Measurements from ENCODE around the gene WNT9A.

Gene WNT9A

DNA sequence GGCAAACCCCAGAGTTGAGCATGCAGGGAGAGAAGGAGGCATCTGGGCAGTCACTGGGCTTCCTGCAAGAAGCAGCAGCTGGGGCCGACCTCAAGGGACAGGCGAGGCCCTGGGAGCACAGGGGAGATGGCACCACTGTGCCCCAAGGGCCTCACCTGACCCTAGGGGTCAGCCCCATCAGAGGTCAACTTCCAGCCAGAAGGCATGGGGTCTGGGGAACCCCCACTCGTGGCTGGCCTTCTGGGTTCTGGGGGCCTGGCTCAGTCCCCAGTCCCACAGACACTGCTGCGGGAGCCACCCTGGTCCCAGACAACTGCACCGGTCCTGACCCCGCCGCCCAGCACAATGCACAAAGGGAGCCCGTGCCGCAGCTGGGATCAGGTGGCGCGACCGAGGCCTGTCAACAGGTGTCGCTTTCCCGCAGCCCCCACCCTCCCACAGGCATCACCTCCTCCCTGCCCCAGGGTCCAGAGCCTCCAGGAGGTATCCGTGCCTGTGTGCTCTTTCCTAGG, 6.2 kb downstream of the WNT9A start:
- DNase-seq (ENCODE audit: low read depth): no peak

- no peak for DNase-seq (ENCODE audit: low read depth)
Observed at GRCh38 chr1:227940791-227941241, 6.9 kb downstream of the WNT9A start.

- no peak for DNase-seq (ENCODE audit: low read depth)
Observed at GRCh38 chr1:227939791-227940771, 7.7 kb downstream of the WNT9A start.

DNA sequence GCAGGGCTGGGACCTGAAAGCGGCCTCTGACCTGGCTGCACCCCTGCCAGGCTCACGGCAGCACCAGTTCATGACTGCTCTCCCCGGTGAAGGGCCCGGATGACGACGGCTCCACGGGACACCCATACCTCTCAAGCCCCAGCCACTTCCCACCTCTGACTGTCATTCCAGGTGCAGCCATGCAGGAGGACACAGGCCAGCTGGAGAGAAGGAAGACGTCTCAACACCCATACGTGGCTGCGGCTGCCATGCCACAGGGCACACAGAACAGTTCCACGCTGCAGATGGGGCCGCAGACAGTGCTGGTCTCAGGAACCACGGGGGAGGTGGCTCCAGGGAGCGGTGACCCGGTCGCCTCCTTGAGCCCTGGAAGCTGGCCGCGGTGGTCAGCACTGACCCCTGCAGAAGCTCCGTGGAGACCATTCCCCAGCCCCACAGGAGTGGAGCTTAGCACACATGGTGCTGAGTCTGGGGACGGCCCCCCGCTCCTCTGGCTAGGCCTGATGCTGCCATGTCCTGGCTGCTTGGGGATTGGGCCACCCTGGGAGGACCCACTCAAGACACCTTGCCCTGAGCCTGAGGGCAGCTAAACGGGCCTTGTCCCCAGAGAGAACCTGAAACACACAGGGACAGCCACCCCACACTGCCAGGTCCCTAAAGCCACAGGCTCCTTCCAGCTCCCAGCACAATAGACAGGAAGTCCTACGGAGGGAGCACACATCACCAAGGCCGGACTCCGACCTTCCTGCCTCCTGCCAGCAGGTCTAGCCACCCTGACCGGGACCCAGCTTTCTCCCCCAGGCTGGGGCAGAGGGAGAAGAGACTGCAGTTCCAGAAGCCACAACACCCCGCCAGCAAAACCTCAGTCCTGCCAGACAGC, 8.6 kb downstream of the WNT9A start:
- no peak for DNase-seq (ENCODE audit: low read depth)

GRCh38 chr1:227938276-227938675, 9.5 kb downstream of the WNT9A start:
- DNase-seq (ENCODE audit: low read depth): no peak

DNA sequence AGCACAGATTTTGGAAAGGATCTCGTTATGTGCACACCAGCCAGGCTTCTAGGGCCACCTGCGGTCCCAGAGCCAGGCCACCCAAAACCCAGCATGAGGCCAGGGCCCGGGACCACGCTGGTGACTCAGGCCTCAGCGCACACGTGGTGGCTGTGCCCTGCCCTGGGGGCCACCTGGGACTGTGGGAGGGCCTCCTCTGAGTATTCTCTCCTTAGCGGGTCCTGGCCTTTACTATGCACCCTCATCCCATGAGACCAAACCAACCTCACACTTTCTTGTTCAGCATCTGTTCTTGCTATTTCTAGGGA, 9.9 kb downstream of the WNT9A start:
- DNase-seq (ENCODE audit: low read depth): no peak

DNA sequence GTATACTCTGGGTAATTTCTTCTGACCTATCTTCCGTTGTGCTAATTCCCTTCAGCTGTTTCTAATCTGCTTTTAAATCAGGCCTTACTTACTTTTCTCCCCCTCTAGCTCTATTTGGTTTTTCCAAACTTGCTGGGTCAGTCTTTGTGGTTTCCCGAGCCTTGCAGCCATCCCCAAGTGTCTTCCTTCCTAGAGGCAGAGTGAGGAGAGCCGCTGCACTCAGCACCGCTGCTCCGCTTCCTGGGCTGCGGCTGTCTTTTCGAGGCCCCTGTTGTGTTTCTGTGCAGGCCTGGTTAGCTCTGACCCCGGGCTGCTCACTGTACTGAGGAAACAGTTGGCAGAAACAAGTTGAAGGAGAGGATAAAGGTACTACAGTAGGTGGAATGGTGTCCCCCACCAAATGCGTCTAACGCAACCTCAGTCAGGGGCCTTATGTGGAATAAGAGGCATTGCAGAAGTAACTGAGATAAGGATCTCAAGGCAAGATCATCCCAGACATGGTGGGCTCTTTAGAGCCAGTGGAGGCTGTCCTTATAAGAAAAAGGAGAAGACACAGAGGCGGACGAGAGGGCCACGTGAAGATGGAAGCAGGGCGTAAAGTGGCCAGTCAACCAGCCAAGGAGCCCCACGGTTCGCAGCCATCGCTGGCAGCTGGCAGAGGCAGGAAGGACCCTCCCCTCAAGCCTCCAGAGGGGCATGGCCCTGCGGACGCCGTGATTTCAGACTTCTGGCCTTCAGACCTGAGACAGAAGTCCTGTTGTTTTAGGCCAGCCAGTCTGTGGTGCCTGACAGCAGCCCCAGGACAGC, 10.5 kb downstream of the WNT9A start:
- no peak for DNase-seq (ENCODE audit: low read depth)

- no peak for DNase-seq (ENCODE audit: low read depth)
Observed at GRCh38 chr1:227935826-227936225, 11.9 kb downstream of the WNT9A start.

DNA sequence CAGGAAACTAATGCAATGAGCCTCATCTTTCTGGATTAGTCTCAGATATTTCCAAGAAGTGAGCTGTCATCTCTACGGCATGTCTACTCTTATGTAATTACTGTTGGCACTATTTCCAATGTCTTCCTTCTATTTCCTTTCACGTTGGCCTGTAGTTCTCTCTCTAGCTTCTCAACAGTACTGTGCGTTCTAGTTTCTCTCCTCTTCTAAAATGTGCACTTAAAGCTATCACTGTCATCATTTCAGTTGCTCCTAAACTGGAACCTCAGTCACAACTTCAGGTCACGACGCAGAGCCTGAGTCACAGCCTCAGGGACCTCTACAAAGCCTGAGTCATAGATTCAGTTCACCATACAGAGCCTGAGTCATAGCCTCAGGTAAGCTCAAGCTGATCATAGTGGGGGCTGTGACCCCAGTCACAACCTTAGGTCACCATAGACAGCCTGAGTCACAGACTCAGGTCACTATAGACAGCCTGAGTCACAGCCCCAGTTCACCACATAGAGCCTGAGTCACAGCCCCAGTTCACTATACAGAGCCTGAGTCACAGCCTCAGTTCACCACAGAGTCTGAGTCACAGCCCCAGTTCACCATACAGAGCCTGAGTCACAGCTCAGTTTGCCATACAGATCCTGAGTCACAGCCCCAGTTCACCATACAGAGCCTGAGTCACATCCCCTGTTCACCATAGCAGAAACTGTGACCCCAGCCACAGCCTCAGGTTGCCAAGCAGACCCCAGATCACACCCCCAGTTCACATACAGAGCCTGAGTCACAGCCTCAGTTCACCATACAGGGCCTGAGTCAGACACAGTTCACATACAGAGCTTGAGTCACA, 13.0 kb downstream of the WNT9A start:
- peak; percentile 21 for DNase-seq (ENCODE audit: low read depth)

- DNase-seq (ENCODE audit: low read depth): no peak
Observed at GRCh38 chr1:227929751-227930472, 17.8 kb downstream of the WNT9A start.

DNA sequence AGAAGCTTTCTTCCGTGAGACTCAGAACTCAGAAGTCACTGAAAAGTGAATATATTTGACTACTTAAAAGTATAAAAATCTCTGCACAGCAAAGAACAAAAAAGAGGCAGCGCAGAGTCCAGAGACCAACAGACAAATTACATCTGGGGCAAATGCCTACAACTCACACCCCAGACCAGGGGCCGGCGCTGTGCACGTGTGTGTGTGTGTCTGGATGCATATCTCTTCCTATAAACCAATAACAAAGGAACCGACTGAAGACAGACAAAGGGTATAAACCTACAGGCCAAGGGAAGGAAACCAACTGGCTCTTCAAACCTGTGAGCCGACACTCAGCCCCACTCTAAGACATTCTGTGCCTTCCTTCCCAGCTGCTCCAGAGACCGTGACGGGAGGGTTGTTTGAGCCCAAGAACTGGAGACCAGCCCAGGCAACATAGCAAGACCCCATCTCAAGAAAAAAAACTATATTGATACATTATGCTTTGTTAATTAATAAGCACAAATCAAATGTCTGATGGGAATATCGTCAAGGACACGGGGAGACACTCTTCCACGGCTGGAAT, 18.8 kb downstream of the WNT9A start:
- DNase-seq (ENCODE audit: low read depth): no peak

DNA sequence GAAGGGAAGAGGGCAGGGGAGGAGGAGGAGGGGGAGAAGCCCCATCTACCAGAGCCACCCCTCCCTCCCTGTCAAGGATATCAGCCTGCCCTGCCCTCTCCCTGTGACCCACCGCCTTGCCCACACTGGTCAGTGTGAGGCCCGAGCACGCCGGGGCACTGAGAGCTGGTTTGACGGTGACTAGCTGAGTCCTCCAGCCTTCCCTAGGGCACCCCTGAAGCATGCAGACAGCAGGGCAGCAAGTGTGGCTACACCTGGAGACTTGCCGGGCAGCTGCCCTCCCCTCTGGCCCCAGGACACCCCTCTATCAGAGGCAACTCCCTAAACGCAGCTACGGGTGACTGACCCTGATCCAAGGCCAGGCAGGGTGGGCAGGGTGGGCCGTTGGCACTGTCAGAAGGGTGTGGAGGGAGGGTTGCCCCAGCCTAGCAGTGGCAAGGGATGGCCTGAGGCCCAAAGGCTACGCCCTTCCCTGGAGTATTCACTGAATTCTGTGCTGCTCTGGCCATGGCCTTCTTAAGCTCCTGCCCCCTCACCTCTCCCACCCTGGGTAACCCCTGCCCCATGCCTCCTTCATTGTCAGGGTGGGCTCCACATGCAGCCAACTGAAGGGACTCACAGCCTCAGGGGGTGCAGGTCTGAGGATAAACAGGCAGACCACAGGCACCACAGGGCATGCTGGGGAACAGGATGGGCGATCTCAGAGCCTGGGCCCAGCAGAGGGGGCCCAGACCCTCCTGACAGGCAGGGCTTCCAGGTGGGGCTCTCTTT, 19.6 kb downstream of the WNT9A start:
- DNase-seq (ENCODE audit: low read depth): no peak

GRCh38 chr1:227926896-227927885, 20.5 kb downstream of the WNT9A start:
- no peak for DNase-seq (ENCODE audit: low read depth)

GRCh38 chr1:227926216-227926791, 21.4 kb downstream of the WNT9A start:
- no peak for DNase-seq (ENCODE audit: low read depth)

- DNase-seq (ENCODE audit: low read depth): no peak
Observed at GRCh38 chr1:227925582-227926198, 22.0 kb downstream of the WNT9A start.

DNA sequence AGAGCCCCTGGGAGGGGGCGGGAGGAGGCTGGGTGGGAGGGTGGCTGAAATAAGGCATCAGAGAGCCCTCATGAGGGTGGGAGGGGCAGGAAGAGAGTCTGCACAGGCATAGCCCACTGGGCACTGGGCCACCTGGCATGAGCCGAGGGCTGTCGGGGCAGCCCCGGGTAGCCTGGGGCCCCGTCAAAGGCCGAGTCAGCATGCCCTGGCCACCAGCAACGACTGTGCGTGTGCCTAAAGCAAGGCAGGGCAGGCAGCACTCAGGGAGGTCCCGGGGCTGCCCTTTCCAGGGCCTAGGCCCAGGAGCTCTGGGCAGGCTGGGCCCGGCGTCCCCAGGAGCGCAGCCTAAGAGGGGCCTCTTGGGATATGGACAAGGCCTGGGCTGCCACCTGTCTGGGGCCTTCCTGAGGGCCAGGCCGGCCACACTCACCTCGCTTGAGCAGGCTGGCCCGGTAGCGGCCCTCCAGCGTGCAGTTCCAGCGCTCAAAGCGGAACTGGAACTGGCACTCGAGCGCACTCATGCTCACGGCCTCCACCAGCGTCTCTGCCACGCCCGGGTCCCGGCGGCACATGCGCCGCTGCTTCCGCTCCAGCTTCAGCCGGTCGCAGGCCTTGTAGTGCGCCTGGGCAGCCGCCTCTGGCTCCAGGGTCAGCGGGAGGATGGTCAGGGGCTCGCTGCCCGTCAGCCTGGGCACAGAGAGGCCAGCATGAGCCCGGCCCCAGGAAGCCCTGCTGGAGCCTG, 22.7 kb downstream of the WNT9A start:
- no peak for DNase-seq (ENCODE audit: low read depth)

Data from fibroblast of gingiva (primary cell).